Activated CD4-positive, alpha-beta T cell treated with anti-CD3 and anti-CD28 coated beads, Interleukin-2, amount 10 ng/mL, durations not matched to agents 7 days and 5 days (primary cell): ENCODE results near the gene TAF4B. TPM values are rescaled to one million over a fixed set of nuclear protein-coding genes. Genes with fewer than 3 reads are reported as not detected.
"Not testable (repeated sequence)": the region's sequence is repeated elsewhere in the genome, so short reads cannot be mapped to it uniquely, and the experiment has no call there.

Source experiments
- CTCF ChIA-PET: fragments of 350-600 bp; sonication (Branson Sonifier 250); formaldehyde crosslinking; loops from one replicate; lab custom pipeline; 2021; ENCODE audit warnings: antibody characterized with exemption; lab: Charles Lee
- POLR2A ChIA-PET: fragments of 350-600 bp; sonication (Branson Sonifier 250); formaldehyde crosslinking; loops from one replicate; lab custom pipeline; 2021; ENCODE audit warnings: antibody characterized with exemption; lab: Charles Lee
- DNase-seq: peaks from one replicate; pipeline ENCODE4 v3.0.0-alpha.2; 2020
- H3K27ac Mint-ChIP-seq: one replicate; pipeline ENCODE4 v1.8.0; 2021; ENCODE audit warnings: mild to moderate bottlenecking, moderate library complexity, mixed read lengths
- H3K27me3 Mint-ChIP-seq: one replicate; pipeline ENCODE4 v1.8.0; 2021; ENCODE audit warnings: mixed read lengths
- H3K36me3 Mint-ChIP-seq: one replicate; pipeline ENCODE4 v1.8.0; 2021; ENCODE audit warnings: low read depth, mixed read lengths
- H3K4me1 Mint-ChIP-seq: one replicate; pipeline ENCODE4 v1.8.0; 2021; ENCODE audit warnings: mixed read lengths
- H3K4me3 Mint-ChIP-seq: one replicate; pipeline ENCODE4 v1.8.0; 2021; ENCODE audit warnings: mild to moderate bottlenecking, moderate library complexity, mixed read lengths
- H3K9me3 Mint-ChIP-seq: one replicate; pipeline ENCODE4 v1.8.0; 2021; ENCODE audit warnings: mixed read lengths
- total RNA-seq, 2 experiments: library from RNA; stranded (reverse); gene quantifications; one replicate each; pipeline ENCODE4 v1.2.3, GENCODE V29; 2021

The TAF4B gene
- total RNA-seq, 2 experiments from 2014 or later: 9.3 to 11.7 TPM

DNA sequence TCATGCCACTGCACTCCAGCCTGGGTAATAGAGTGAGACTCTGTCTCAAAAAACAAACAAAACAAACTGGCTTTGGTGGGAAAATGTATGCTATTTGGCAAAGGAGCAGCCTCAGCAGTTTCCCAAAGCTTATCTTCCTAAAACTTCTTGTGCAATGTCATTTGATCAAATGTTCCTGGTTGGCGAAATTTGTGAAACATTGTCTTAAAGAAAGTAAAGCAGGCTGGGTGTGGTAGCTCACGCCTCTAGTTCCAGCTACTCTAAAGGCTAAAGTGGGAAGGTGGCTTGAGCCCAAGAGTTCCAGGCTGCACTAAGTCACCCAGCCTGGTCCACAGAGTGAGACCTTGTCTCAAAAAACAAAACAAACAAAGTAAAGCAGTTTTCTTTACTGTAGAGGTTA lies 17.3 kb upstream of the TAF4B start:
- Mint-ChIP-seq H3K27me3 (no peaks in the 10 kb centered on the region), H3K4me1 (peaks cover 4% of the 10 kb centered on the region), H3K9me3 (peaks cover 3% of the 10 kb centered on the region), H3K36me3 (no peaks in the 10 kb centered on the region), H3K27ac (no peak overlapping the region), H3K4me3 (no peak overlapping the region)
- ChIA-PET POLR2A (interaction anchor here (0.6 kb wide), 1 partner anchor 200 kb away, joined by 3 read pairs; no protein-coding TSS in a partner anchor), CTCF (interaction anchor here (0.7 to 1.1 kb wide), 3 partner anchors 14 to 162 kb away, joined by 3 to 4 read pairs (median 4); no protein-coding TSS in a partner anchor)
- DNase-seq: no peak

GRCh38 chr18:26210147-26210546 lies 16.1 kb upstream of the TAF4B start:
- no peaks in the 10 kb centered on the region for H3K36me3 Mint-ChIP-seq
- no peak overlapping the region for H3K4me3 Mint-ChIP-seq
- no peak overlapping the region for H3K27ac Mint-ChIP-seq
- POLR2A ChIA-PET: no interaction called here
- H3K4me1 Mint-ChIP-seq: peaks cover 16% of the 10 kb centered on the region
- H3K9me3 Mint-ChIP-seq: peaks cover 3% of the 10 kb centered on the region
- no peaks in the 10 kb centered on the region for H3K27me3 Mint-ChIP-seq
- no peak for DNase-seq
- CTCF ChIA-PET: interaction anchor here (1.2 kb wide), 1 partner anchor 17 kb away, joined by 3 read pairs; no protein-coding TSS in a partner anchor

DNA sequence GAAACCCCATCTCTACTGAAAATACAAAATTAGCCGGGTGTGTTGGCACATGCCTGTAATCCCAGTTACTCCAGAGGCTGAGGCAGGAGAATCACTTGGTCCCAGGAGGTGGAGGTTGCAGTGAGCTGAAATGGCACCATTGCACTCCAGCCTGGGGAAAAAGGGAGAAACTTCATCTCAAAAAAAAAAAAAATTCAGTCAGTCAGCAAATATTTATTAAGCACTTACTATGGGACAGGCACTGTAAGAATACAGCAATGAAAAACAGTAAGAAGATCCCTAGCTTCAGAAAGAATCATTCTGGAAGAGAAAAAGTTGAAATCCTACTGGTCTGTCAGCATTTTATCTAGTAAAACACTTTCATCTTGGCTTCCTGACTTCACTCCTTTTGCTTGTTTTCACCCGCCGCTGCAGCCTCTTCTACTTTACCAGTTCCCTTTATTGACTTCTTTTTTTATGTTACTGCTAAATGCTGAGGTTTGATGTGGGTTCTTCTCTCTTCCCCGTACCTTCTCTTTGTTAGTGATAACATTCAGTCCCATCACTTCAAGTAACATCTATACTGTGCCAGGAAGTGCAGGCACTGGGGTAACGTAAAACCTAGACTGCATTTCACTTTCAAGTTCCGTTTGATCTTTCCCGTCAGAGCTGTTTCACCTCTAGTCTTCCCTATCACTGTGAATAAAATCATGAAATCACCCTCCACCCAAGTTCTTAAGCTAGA lies 10.8 kb upstream of the TAF4B start:
- H3K4me1 Mint-ChIP-seq: peaks cover 34% of the 10 kb centered on the region
- CTCF ChIA-PET: interaction anchor here (1.5 kb wide), 1 partner anchor 12 kb away, joined by 3 read pairs; no protein-coding TSS in a partner anchor

DNA sequence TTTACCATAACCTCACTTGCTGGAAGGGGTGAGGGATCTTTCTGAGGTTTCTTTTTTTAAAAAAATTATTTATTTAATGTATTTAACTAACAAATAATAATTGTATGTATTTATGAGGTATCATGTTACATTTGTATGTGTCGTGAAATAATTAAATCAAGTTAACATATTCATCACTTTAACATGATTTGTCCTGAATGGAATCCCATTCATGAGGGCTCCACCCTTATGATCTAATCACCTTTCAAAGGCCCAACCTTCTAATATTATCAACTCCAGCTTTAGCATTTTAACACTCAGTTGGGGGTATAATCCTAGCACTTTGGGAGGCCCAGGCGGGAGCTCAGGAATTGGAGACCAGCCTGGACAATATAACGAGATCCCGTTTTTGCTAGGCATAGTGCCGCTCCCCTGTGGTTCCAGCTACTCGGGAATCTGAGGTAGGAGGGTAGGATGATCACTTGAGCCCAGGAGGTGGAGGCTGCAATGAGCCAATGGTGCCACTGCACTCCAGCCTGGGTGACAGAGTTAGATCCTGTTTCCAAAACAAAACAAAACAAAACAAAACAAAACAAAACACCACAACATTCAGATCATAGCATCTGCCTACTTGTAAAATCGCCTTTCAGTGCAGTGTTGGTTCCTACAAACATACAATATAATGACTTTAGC lies 1.1 kb upstream of the TAF4B start:
- H3K4me1 Mint-ChIP-seq: peaks cover 32% of the 10 kb centered on the region
- ChIA-PET POLR2A (no interaction called here), CTCF (no interaction called here)
- DNase-seq: no peak
- H3K27me3 Mint-ChIP-seq: peaks cover 3% of the 10 kb centered on the region
- H3K9me3 Mint-ChIP-seq: no peaks in the 10 kb centered on the region
- no peaks in the 10 kb centered on the region for H3K36me3 Mint-ChIP-seq
- peak overlapping the region; percentile 94 for H3K4me3 Mint-ChIP-seq
- H3K27ac Mint-ChIP-seq: peak overlapping the region; percentile 46

More for the DNA sequence above, 10.8 kb upstream of the TAF4B start:
- no peaks in the 10 kb centered on the region for H3K27me3 Mint-ChIP-seq
- no peaks in the 10 kb centered on the region for H3K36me3 Mint-ChIP-seq
- POLR2A ChIA-PET: no interaction called here
- peaks cover 3% of the 10 kb centered on the region for H3K9me3 Mint-ChIP-seq
- H3K4me3 Mint-ChIP-seq: peak overlapping the region; percentile 56
- peak overlapping the region; percentile 89 for H3K27ac Mint-ChIP-seq
- DNase-seq: peak; percentile 73

GRCh38 chr18:26225915-26226228 lies 373 bp upstream of the TAF4B start:
- H3K9me3 Mint-ChIP-seq: no peaks in the 10 kb centered on the region
- H3K4me1 Mint-ChIP-seq: peaks cover 39% of the 10 kb centered on the region
- ChIA-PET CTCF (no interaction called here), POLR2A (no interaction called here)
- DNase-seq: no peak
- H3K27ac Mint-ChIP-seq: peak overlapping the region; percentile 93
- H3K27me3 Mint-ChIP-seq: peaks cover 3% of the 10 kb centered on the region
- H3K4me3 Mint-ChIP-seq: peak overlapping the region; percentile 94
- H3K36me3 Mint-ChIP-seq: peaks cover 3% of the 10 kb centered on the region

GRCh38 chr18:26227051-26227670 lies 916 bp downstream of the TAF4B start:
- Mint-ChIP-seq H3K27me3 (no peaks in the 10 kb centered on the region), H3K9me3 (peaks cover 2% of the 10 kb centered on the region), H3K27ac (peak overlapping the region; percentile 93), H3K4me3 (peak overlapping the region; percentile 94), H3K36me3 (peaks cover 10% of the 10 kb centered on the region), H3K4me1 (peaks cover 39% of the 10 kb centered on the region)
- CTCF ChIA-PET: interaction anchor here (0.9 kb wide), 1 partner anchor 12 kb away, joined by 3 read pairs; no protein-coding TSS in a partner anchor
- DNase-seq: no peak
- POLR2A ChIA-PET: interaction anchor here (0.6 kb wide), 1 partner anchor 16 kb away, joined by 6 read pairs; no protein-coding TSS in a partner anchor

DNA sequence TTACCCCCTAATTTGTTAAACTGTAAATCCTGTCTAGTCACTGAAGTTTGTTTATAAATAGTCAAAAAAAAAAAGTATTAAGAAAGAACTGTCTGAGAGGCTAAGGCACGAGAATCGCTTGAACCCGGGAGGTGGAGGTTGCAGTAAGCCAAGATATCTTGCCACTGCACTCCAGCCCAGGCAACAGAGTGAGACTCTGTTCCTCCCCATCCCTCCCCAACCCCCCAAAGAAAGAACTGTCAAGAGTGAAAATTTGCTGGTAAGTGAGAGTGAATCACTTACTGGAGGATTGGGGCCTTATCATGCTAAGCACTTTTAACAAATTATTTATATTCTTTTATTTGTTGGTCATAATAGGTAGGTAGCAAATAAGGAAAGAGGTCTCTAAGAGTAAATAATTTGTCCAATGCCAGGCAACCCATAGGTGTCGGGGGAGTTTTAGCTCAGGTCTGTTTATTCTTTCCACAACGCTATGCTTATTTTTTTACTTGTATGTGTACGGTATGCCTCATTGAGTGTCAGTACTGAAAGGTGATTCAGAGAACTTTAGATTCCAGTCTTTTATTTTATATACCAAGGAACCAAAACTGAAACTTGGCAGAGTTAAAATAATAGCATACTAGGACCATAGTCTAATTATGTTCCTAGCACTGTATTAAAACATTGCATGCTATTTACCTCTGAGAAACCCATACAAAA lies 2.5 kb downstream of the TAF4B start:
- Mint-ChIP-seq H3K27me3 (no peaks in the 10 kb centered on the region), H3K27ac (no peak overlapping the region), H3K9me3 (peaks cover 2% of the 10 kb centered on the region), H3K4me3 (peak overlapping the region; percentile 94), H3K4me1 (peaks cover 46% of the 10 kb centered on the region), H3K36me3 (peaks cover 15% of the 10 kb centered on the region)
- POLR2A ChIA-PET: interaction anchor here (0.6 kb wide), 1 partner anchor 30 kb away, joined by 3 read pairs; no protein-coding TSS in a partner anchor
- CTCF ChIA-PET: no interaction called here
- no peak for DNase-seq

DNA sequence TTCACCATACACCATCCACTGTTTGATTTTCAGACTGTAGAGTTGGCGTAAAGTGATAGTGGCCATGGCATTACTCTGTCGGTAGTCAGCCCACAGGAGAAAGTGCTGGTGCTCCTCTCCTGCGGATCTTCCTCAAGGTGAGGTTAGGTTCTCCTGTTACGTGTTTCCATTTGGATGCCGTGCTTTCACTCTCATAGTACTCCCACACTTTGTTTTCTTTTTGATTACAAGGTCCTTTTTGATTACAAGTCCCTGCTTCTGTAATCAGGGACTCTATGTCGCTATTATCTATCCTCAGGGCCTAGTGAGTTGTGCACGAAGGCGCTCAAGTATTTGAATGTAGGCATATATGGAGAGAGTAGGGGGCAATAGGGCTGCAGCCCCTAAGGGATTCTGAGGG lies 4.3 kb downstream of the TAF4B start:
- CTCF ChIA-PET: no interaction called here

GRCh38 chr18:26233208-26233607 lies 7.0 kb downstream of the TAF4B start:
- ChIA-PET POLR2A (no interaction called here), CTCF (no interaction called here)
- Mint-ChIP-seq H3K4me3 (no peak overlapping the region), H3K4me1 (peaks cover 34% of the 10 kb centered on the region), H3K9me3 (peaks cover 2% of the 10 kb centered on the region), H3K27me3 (no peaks in the 10 kb centered on the region), H3K36me3 (peaks cover 19% of the 10 kb centered on the region), H3K27ac (no peak overlapping the region)
- no peak for DNase-seq

More for the DNA sequence above, 4.3 kb downstream of the TAF4B start:
- DNase-seq: no peak
- Mint-ChIP-seq H3K4me3 (no peak overlapping the region), H3K27me3 (no peaks in the 10 kb centered on the region), H3K4me1 (peaks cover 48% of the 10 kb centered on the region), H3K27ac (no peak overlapping the region), H3K9me3 (peaks cover 2% of the 10 kb centered on the region), H3K36me3 (peaks cover 15% of the 10 kb centered on the region)
- POLR2A ChIA-PET: no interaction called here

DNA sequence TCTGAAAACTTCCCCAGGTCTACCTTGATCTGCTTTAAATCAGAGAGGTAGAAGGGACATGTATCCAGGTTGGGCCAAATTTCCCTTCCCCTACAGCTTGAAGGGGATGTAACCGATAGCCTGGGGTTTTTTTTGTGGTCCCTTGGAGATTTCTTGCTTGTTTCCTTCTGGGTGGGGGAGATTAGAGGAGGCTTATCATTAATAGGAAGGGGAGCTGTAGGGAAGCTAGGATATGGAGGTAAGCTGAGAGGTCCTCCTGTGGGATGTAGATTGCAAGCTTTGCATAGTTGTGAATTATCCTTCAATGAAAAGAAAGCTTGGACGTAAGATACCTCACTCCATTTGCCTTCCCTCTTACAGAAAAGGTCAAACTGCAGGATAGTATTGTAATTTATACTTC lies 11.1 kb downstream of the TAF4B start:
- H3K9me3 Mint-ChIP-seq, POLR2A ChIA-PET, CTCF ChIA-PET, H3K4me3 Mint-ChIP-seq, H3K27me3 Mint-ChIP-seq, DNase-seq, H3K27ac Mint-ChIP-seq: not testable (repeated sequence)
- Mint-ChIP-seq H3K36me3 (peaks cover 15% of the 10 kb centered on the region), H3K4me1 (peaks cover 16% of the 10 kb centered on the region)

DNA sequence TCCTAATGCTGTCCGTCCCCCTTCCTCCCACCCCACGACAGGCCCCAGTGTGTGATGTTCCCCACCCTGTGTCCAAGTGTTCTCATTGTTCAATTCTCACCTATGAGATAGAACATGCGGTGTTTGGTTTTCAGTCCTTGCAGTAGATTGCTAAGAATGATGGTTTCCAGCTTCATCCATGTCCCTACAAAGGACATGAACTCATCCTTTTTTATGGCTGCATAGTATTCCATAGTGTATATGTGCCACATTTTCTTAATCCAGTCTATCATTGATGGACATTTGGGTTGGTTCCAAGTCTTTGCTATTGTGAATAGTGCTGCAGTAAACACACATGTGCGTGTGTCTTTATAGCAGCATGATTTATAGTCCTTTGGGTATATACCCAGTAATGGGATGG lies 12.5 kb downstream of the TAF4B start:
- Mint-ChIP-seq H3K4me1 (peaks cover 10% of the 10 kb centered on the region), H3K9me3 (peaks cover 13% of the 10 kb centered on the region), H3K36me3 (peaks cover 17% of the 10 kb centered on the region)
- H3K27me3 Mint-ChIP-seq, H3K27ac Mint-ChIP-seq, POLR2A ChIA-PET, DNase-seq, CTCF ChIA-PET, H3K4me3 Mint-ChIP-seq: not testable (repeated sequence)

GRCh38 chr18:26242392-26242791 lies 16.1 kb downstream of the TAF4B start:
- H3K27me3 Mint-ChIP-seq, H3K27ac Mint-ChIP-seq, H3K4me1 Mint-ChIP-seq, POLR2A ChIA-PET, H3K4me3 Mint-ChIP-seq, DNase-seq, CTCF ChIA-PET: not testable (repeated sequence)
- Mint-ChIP-seq H3K9me3 (peaks cover 22% of the 10 kb centered on the region), H3K36me3 (peaks cover 31% of the 10 kb centered on the region)
